ENCODE measurements around the gene GNG12. TPM values are rescaled to one million over a fixed set of nuclear protein-coding genes. Genes with fewer than 3 reads are reported as not detected.
A peak's percentile ranks its signal among the peaks of the same experiment; 100 is the strongest.

The GNG12 gene
- total RNA-seq, 1 donor from 2014 or later, result 40.5 TPM

DNA sequence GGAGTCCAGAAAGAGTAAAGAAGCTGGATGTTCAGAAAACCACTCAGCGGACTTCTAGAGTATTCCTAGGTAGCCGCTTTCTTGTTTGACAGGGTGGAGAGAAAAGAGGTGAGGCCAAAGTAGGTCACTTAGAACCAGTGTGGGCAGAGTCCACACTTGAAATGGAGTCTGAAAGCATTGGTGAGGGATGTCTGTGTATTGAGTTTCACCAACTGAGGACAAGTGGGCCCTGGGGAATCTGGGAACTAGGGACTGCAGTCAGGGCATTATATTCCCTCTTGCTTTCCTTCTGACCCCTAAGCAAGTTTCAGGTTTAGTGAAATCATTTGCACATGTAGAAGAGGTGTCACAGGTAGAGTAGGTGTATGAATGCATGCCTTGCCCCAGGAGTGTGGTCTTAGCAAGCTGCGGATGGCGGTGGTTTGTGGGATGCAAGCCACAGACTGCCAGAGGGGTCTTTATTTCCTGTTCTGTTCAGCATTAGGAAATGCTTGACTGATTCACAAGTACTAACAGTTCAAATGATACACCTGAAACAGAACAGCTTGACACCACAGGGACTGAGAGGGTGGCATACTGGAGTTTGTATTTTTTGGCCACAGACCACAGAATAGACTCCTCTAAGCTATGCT, 1.1 kb upstream of the GNG12 start:
- Mint-ChIP-seq H3K4me3 (peak overlapping the region; percentile 92), H3K9me3 (no peaks in the 10 kb centered on the region), H3K4me1 (peaks cover 70% of the 10 kb centered on the region), H3K36me3 (no peaks in the 10 kb centered on the region), H3K27ac (peak overlapping the region; percentile 45), H3K27me3 (ENCODE audit: low read depth) (no peaks in the 10 kb centered on the region)
- TF ChIP-seq, protein P1, sequence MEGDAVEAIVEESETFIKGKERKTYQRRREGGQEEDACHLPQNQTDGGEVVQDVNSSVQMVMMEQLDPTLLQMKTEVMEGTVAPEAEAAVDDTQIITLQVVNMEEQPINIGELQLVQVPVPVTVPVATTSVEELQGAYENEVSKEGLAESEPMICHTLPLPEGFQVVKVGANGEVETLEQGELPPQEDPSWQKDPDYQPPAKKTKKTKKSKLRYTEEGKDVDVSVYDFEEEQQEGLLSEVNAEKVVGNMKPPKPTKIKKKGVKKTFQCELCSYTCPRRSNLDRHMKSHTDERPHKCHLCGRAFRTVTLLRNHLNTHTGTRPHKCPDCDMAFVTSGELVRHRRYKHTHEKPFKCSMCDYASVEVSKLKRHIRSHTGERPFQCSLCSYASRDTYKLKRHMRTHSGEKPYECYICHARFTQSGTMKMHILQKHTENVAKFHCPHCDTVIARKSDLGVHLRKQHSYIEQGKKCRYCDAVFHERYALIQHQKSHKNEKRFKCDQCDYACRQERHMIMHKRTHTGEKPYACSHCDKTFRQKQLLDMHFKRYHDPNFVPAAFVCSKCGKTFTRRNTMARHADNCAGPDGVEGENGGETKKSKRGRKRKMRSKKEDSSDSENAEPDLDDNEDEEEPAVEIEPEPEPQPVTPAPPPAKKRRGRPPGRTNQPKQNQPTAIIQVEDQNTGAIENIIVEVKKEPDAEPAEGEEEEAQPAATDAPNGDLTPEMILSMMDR (IDR thresholded peaks at IDR 0.05; ENCODE audit: unreplicated experiment), result no peak
- DNase-seq (ENCODE audit: low spot score in 2 of 2, unreplicated experiment in 2 of 2), result no peak

DNA sequence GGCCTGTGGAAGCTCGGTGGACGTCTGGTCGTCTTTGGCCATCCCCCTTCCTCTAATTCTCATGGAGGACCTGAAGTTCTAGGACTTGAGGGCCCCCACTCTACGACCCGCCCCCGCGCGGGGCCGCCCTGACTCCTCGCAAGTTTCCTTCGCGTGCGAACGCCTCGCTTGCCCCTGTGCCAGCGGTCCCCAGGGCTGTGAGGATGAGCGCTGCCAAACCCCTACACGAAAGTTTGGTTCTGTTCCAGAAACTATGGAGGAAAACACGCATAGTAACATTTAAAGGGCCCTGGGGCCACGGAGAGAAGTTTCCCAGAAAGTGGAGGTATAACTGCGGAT, 304 bp upstream of the GNG12 start:
- peak overlapping the region; percentile 50 for H3K27ac Mint-ChIP-seq
- no peaks in the 10 kb centered on the region for H3K36me3 Mint-ChIP-seq
- DNase-seq (ENCODE audit: low spot score in 2 of 2, unreplicated experiment in 2 of 2), result no peak
- no peaks in the 10 kb centered on the region for H3K9me3 Mint-ChIP-seq
- TF ChIP-seq, protein P1 (IDR thresholded peaks at IDR 0.05; ENCODE audit: unreplicated experiment), result no peak
- H3K4me3 Mint-ChIP-seq, result peak overlapping the region; percentile 92
- H3K27me3 Mint-ChIP-seq (ENCODE audit: low read depth), result no peaks in the 10 kb centered on the region
- H3K4me1 Mint-ChIP-seq, result peaks cover 62% of the 10 kb centered on the region

DNA sequence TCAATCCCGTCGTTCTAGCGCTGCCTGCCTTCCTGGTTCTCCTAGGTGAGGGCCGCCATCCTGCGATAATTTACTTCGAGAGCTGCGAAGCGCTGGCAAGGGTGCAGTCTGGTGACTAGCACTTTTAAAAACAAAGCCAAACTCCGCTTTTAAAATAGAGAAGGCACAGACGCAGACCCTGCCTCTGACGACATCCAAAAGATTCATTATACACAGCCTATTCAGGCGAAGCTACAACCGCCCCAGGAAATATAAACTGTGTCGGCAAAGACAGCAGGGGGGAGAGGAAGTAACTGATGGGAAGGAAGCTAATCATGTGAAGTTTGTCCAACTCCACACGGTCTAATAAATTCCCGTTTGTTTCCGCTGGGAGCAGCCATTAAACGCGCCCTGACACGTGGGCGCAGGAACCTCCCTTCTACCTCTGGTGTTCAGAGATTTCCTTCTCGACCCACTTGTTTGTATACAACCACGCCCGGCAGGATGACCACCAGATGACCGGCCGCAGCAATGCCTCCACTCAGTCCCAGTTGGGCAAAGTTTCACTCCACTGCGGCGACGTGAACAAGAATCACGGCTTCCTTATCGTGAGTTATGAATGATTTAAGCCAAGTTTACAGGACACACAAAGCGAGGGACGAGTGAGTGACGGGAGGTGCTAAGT, 1.3 kb downstream of the GNG12 start:
- peak in 1 of 2 experiments; percentile 48 for DNase-seq (ENCODE audit: low spot score in 2 of 2, unreplicated experiment in 2 of 2)
- Mint-ChIP-seq H3K27ac (peak overlapping the region; percentile 96), H3K9me3 (no peaks in the 10 kb centered on the region), H3K36me3 (peaks cover 5% of the 10 kb centered on the region), H3K27me3 (ENCODE audit: low read depth) (no peaks in the 10 kb centered on the region), H3K4me3 (peak overlapping the region; percentile 92), H3K4me1 (peaks cover 46% of the 10 kb centered on the region)
- TF ChIP-seq, protein P1 (IDR thresholded peaks at IDR 0.05; ENCODE audit: unreplicated experiment), result no peak

DNA sequence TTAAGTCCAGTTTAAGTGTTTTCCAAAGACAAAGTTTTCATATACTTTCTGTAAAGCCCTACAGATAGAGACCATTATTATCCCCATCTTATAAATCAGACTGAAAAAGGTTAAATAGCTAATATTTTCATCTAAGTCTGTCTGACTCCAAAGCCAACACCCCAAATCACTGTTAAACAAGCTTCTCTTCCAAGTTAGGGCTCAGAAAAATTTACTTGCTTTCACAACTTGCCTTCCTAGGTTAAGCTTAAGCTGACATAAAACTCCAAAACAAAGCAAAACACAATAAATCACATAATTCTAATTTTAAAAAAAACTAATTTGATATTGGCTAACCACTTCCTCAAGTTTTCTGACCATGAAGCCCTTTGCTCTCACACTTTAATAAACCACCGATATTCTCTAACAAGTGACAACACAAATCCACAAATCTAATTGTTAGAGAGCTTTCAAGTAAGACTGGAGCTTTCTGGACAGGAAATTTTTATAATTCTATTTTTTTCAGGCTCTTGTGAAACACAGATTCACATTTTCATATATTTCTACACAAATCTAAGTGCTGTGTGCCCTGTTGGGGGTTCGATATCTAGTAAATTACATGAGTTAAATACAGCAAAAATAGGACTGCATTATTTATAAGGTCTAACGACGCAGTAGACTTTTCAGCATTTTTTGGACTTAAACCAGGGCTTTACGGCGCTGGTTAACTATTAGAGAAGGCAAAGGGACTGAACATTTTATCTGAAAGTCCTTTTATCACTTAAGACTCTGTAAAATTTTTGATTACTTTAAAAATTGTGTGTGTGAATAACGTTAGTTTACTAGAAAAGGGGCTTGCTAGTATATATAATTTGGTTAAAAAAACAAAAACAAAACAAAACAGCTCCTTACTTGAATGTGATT, 2.1 kb downstream of the GNG12 start:
- peak overlapping the region; percentile 96 for H3K27ac Mint-ChIP-seq
- no peak for DNase-seq (ENCODE audit: low spot score in 2 of 2, unreplicated experiment in 2 of 2)
- peaks cover 38% of the 10 kb centered on the region for H3K4me1 Mint-ChIP-seq
- peaks cover 5% of the 10 kb centered on the region for H3K36me3 Mint-ChIP-seq
- H3K27me3 Mint-ChIP-seq (ENCODE audit: low read depth), result no peaks in the 10 kb centered on the region
- peak overlapping the region; percentile 92 for H3K4me3 Mint-ChIP-seq
- H3K9me3 Mint-ChIP-seq, result no peaks in the 10 kb centered on the region
- TF ChIP-seq, protein P1 (IDR thresholded peaks at IDR 0.05; ENCODE audit: unreplicated experiment), result no peak

DNA sequence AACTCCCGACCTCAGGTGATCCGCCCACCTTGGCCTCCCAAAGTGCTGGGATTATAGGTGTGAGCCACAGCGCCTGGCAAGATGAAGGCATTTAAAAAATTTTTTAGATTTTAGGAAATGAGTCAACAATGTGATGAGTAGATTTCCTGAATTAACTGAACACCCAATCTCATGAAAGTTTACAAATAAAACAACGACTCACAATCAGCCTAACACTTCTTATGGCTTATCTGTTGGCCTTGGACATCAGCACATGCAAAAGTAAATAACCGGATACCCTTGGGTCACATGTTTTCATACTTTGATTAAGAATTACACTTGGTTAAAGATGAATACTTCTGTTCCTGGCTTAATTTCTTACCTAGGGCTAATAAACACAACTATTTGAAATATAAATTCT, 3.0 kb downstream of the GNG12 start:
- Mint-ChIP-seq H3K27me3 (ENCODE audit: low read depth) (no peaks in the 10 kb centered on the region), H3K27ac (no peak overlapping the region), H3K9me3 (no peaks in the 10 kb centered on the region), H3K36me3 (peaks cover 5% of the 10 kb centered on the region), H3K4me3 (no peak overlapping the region), H3K4me1 (peaks cover 32% of the 10 kb centered on the region)
- DNase-seq (ENCODE audit: low spot score in 2 of 2, unreplicated experiment in 2 of 2), result no peak
- TF ChIP-seq, protein P1 (IDR thresholded peaks at IDR 0.05; ENCODE audit: unreplicated experiment), result no peak
